Measurements from ENCODE around the gene CYB561. TPM values are rescaled to one million over a fixed set of nuclear protein-coding genes. Genes with fewer than 3 reads are reported as not detected.

CYB561 gene
- total and polyA plus RNA-seq, 2 experiments from 2014 or later, result 7.4 to 21.5 TPM

GRCh38 chr17:63482509-63482908 lies 36.4 kb upstream of the CYB561 start:
- Histone ChIP-seq H3K4me3 (no peak overlapping the region), H3K36me3 (no peaks in the 10 kb centered on the region), H3K27ac (no peak overlapping the region), H3K4me1 (ENCODE audit: low read depth) (no peaks in the 10 kb centered on the region), H3K27me3 (peaks cover 11% of the 10 kb centered on the region), H3K9me3 (ENCODE audit: low read depth) (no peaks in the 10 kb centered on the region)
- DNase-seq (ENCODE audit: low read depth in 1 of 2, low spot score in 1 of 2), result no peak
- TF ChIP-seq, protein P1, sequence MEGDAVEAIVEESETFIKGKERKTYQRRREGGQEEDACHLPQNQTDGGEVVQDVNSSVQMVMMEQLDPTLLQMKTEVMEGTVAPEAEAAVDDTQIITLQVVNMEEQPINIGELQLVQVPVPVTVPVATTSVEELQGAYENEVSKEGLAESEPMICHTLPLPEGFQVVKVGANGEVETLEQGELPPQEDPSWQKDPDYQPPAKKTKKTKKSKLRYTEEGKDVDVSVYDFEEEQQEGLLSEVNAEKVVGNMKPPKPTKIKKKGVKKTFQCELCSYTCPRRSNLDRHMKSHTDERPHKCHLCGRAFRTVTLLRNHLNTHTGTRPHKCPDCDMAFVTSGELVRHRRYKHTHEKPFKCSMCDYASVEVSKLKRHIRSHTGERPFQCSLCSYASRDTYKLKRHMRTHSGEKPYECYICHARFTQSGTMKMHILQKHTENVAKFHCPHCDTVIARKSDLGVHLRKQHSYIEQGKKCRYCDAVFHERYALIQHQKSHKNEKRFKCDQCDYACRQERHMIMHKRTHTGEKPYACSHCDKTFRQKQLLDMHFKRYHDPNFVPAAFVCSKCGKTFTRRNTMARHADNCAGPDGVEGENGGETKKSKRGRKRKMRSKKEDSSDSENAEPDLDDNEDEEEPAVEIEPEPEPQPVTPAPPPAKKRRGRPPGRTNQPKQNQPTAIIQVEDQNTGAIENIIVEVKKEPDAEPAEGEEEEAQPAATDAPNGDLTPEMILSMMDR (IDR thresholded peaks at IDR 0.05; ENCODE audit: low read depth, low read length), result no peak

DNA sequence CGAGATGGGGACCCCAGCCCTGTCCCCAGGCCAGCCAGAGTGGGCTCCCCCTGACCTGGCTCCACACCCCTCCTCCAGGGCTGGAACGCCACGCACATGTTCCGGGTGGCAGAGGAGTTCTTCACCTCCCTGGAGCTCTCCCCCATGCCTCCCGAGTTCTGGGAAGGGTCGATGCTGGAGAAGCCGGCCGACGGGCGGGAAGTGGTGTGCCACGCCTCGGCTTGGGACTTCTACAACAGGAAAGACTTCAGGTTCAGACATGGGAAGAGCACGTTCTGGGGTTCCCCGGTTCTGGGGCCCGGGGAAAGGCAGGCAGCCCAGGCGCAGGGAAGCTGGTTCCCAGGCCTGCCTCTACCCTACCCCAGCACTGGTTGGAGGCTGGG lies 35.4 kb upstream of the CYB561 start:
- TF ChIP-seq, protein P1 (IDR thresholded peaks at IDR 0.05; ENCODE audit: low read depth, low read length), result no peak
- DNase-seq (ENCODE audit: low read depth in 1 of 2, low spot score in 1 of 2), result no peak
- Histone ChIP-seq H3K4me3 (no peak overlapping the region), H3K27me3 (peaks cover 11% of the 10 kb centered on the region), H3K4me1 (ENCODE audit: low read depth) (no peaks in the 10 kb centered on the region), H3K27ac (no peak overlapping the region), H3K36me3 (no peaks in the 10 kb centered on the region), H3K9me3 (ENCODE audit: low read depth) (no peaks in the 10 kb centered on the region)

- Histone ChIP-seq H3K4me3 (no peak overlapping the region), H3K27me3 (peaks cover 11% of the 10 kb centered on the region), H3K36me3 (no peaks in the 10 kb centered on the region), H3K4me1 (ENCODE audit: low read depth) (no peaks in the 10 kb centered on the region), H3K27ac (no peak overlapping the region), H3K9me3 (ENCODE audit: low read depth) (no peaks in the 10 kb centered on the region)
- TF ChIP-seq, protein P1 (IDR thresholded peaks at IDR 0.05; ENCODE audit: low read depth, low read length), result no peak
- no peak for DNase-seq (ENCODE audit: low read depth in 1 of 2, low spot score in 1 of 2)
These were observed 34.9 kb upstream of the CYB561 start for GRCh38 chr17:63480826-63481487.

DNA sequence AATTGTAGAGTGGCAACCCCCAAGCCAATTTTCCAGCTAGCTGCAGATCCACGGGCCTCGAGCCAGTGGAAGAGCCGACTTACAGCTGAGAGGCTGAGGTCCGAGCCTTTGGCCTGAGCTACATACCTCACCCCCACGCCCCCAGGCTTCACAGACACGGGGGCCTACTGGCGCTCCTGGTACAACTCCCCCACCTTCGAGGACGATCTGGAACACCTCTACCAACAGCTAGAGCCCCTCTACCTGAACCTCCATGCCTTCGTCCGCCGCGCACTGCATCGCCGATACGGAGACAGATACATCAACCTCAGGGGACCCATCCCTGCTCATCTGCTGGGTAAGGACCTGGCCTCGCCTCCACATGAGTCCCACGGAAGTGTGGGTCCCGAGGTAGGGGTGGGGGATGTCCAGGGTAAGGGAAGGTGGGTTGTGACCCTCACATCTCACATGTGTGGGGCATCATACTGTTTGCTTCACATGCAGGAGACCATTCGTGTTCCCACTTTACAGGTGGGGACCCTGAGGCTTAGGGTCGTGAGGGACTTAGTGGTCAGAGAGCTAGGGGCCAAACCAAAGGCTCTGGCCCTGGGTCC lies 34.2 kb upstream of the CYB561 start:
- Histone ChIP-seq H3K27ac (no peak overlapping the region), H3K36me3 (no peaks in the 10 kb centered on the region), H3K9me3 (ENCODE audit: low read depth) (no peaks in the 10 kb centered on the region), H3K4me1 (ENCODE audit: low read depth) (no peaks in the 10 kb centered on the region), H3K27me3 (peaks cover 11% of the 10 kb centered on the region), H3K4me3 (no peak overlapping the region)
- TF ChIP-seq, protein P1 (IDR thresholded peaks at IDR 0.05; ENCODE audit: low read depth, low read length), result no peak
- DNase-seq (ENCODE audit: low read depth in 1 of 2, low spot score in 1 of 2), result no peak

- no peaks in the 10 kb centered on the region for H3K4me1 ChIP-seq (ENCODE audit: low read depth)
- H3K4me3 ChIP-seq, result no peak overlapping the region
- TF ChIP-seq, protein P1 (IDR thresholded peaks at IDR 0.05; ENCODE audit: low read depth, low read length), result no peak
- no peaks in the 10 kb centered on the region for H3K9me3 ChIP-seq (ENCODE audit: low read depth)
- no peak overlapping the region for H3K27ac ChIP-seq
- DNase-seq (ENCODE audit: low read depth in 1 of 2, low spot score in 1 of 2), result no peak
- H3K27me3 ChIP-seq, result peaks cover 11% of the 10 kb centered on the region
- H3K36me3 ChIP-seq, result no peaks in the 10 kb centered on the region
These were observed 33.5 kb upstream of the CYB561 start for GRCh38 chr17:63479495-63480184.

Data from cardiac muscle cell (in vitro differentiated cells and primary cell).